A549 (cell line): ENCODE data around the gene LRCH2.

ENCODE experiments used
- CEBPB ChIP-seq, 2 experiments: fragments of >200 bp in 1 of 2; sonication (Bioruptor Twin) in 1 of 2; formaldehyde crosslinking in 1 of 2; IDR thresholded peaks; 2 replicates each; pipeline ENCODE4 v1.6.1; 2012 to 2016
- EHF ChIP-seq: fragments of 250-450 bp; sonication (Bioruptor Pico); IDR thresholded peaks from 2 replicates; pipeline ENCODE4 v1.5.0; 2020; ENCODE audit warnings: mild to moderate bottlenecking
- EP300 ChIP-seq, 2 experiments: fragments of >200 bp; sonication (Bioruptor Twin); formaldehyde crosslinking; IDR thresholded peaks; 2 replicates in 1 of 2; 3 replicates in 1 of 2; pipeline ENCODE4 v1.6.1; 2016 to 2017
- JUN ChIP-seq, 2 experiments: fragments of >200 bp; sonication (Bioruptor Twin); formaldehyde crosslinking; IDR thresholded peaks; 2 replicates in 1 of 2; 3 replicates in 1 of 2; pipeline ENCODE4 v1.6.1; 2016 to 2017
- JUNB ChIP-seq: fragments of >200 bp; sonication (Bioruptor Twin); formaldehyde crosslinking; IDR thresholded peaks from 2 replicates; pipeline ENCODE4 v1.6.1; 2016
- KDM5A ChIP-seq: fragments of 200-600 bp; sonication (generic); IDR thresholded peaks from 2 replicates; pipeline ENCODE4 v1.6.1; 2016; ENCODE audit warnings: antibody characterized with exemption, mild to moderate bottlenecking
- MAZ ChIP-seq: fragments of 150-350 bp; IDR thresholded peaks from 2 replicates; pipeline ENCODE4 v1.6.1; 2014; ENCODE audit warnings: antibody characterized with exemption, low read depth, low read length, borderline replicate concordance
- NR3C1 ChIP-seq: fragments of >200 bp; sonication (Bioruptor Twin); formaldehyde crosslinking; IDR thresholded peaks from 3 replicates; pipeline ENCODE4 v1.6.1; 2017
- POLR2A ChIP-seq: IDR thresholded peaks from 2 replicates; pipeline ENCODE4 v1.6.1; 2012; ENCODE audit warnings: mild to moderate bottlenecking, low read length
- RARB ChIP-seq: fragments of 250-450 bp; sonication (Bioruptor Pico); IDR thresholded peaks from 2 replicates; pipeline ENCODE4 v1.8.0; 2021; ENCODE audit warnings: mild to moderate bottlenecking, moderate library complexity
- RCOR1 ChIP-seq: fragments of 150-350 bp; IDR thresholded peaks from 2 replicates; pipeline ENCODE4 v1.6.1; 2014; ENCODE audit warnings: antibody characterized with exemption, low read length, low read depth
- TF ChIP-seq, protein P1 (sequence below): fragments of >200 bp; sonication (Bioruptor Twin); formaldehyde crosslinking; IDR thresholded peaks from 3 replicates; pipeline ENCODE4 v1.5.1; 2016
- TF ChIP-seq, protein P2 (sequence below): fragments of 450-650 bp; IDR thresholded peaks from 2 replicates; pipeline ENCODE4 v1.6.1; 2014; ENCODE audit warnings: antibody characterized with exemption

DNA sequence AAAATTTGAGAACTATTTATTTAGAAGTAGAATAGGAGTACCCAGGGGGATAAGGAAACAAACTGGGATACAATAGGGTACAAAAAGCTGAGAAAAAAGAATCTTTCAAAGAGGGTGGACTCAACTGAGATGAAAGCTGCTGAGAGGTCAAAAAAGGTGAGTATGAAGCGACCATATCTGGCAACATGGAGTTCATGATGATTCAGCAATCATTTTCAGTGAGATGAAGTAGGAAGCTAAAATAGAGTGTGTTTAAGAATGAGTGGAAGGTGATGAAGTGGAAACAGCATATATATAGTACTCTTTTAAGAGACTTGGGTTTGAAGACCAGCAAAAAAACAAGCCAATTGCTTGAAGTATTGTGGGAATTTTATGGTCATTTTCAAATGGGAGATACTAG lies 144.5 kb downstream of the LRCH2 start:
- TF ChIP-seq, protein P1, sequence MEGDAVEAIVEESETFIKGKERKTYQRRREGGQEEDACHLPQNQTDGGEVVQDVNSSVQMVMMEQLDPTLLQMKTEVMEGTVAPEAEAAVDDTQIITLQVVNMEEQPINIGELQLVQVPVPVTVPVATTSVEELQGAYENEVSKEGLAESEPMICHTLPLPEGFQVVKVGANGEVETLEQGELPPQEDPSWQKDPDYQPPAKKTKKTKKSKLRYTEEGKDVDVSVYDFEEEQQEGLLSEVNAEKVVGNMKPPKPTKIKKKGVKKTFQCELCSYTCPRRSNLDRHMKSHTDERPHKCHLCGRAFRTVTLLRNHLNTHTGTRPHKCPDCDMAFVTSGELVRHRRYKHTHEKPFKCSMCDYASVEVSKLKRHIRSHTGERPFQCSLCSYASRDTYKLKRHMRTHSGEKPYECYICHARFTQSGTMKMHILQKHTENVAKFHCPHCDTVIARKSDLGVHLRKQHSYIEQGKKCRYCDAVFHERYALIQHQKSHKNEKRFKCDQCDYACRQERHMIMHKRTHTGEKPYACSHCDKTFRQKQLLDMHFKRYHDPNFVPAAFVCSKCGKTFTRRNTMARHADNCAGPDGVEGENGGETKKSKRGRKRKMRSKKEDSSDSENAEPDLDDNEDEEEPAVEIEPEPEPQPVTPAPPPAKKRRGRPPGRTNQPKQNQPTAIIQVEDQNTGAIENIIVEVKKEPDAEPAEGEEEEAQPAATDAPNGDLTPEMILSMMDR: no peak
- TF ChIP-seq RCOR1 (no peak), POLR2A (no peak), EHF (no peak), JUNB (no peak), CEBPB (IDR thresholded peaks at IDR 0.05) (no peak), NR3C1 (no peak), MAZ (no peak), JUN (IDR thresholded peaks at IDR 0.05) (no peak), EP300 (IDR thresholded peaks at IDR 0.05) (no peak), KDM5A (no peak), RARB (CRISPR knock-in tag) (no peak)
- TF ChIP-seq, protein P2, sequence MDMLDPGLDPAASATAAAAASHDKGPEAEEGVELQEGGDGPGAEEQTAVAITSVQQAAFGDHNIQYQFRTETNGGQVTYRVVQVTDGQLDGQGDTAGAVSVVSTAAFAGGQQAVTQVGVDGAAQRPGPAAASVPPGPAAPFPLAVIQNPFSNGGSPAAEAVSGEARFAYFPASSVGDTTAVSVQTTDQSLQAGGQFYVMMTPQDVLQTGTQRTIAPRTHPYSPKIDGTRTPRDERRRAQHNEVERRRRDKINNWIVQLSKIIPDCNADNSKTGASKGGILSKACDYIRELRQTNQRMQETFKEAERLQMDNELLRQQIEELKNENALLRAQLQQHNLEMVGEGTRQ: no peak
